ENCODE measurements around the gene FOSL1. TPM values are rescaled to one million over a fixed set of nuclear protein-coding genes. Genes with fewer than 3 reads are reported as not detected.

FOSL1 gene
- polyA plus RNA-seq, 3 donors: 2.5 to 28.2 (median 2.5) TPM

DNA sequence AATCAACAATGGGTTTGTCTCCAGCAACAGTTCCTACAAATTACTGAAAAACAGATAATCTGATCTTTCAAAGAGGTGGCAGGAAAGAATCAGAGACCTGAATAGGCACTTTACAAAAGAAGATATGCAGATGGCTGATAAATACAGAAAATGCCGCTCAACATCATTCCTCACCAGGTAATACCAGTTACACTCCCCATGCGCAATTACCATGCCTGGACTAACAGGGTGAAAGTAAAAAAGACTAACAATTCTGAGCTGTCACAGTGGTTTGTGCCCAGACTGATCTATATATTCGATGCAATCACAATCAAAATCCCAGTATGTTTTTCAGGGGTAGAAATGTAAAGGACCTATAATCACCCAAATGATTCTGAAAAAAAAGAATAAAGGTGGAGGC is 56.4 kb downstream of the FOSL1 start:
- no peak overlapping the region for H3K27ac Mint-ChIP-seq
- intact Hi-C loops (cut with micrococcal nuclease): no loop called here

GRCh38 chr11:65842144-65842543 is 58.0 kb downstream of the FOSL1 start:
- Mint-ChIP-seq H3K9me3 (peaks cover 0 to 6% (median 0%) of the 10 kb centered on the region in 7 donors), H3K27me3 (ENCODE audit: low read depth in 3 of 3) (peaks cover 0 to 3% (median 2%) of the 10 kb centered on the region in 3 donors), H3K27ac (no peak overlapping the region), H3K4me3 (no peak overlapping the region), H3K36me3 (no peaks in the 10 kb centered on the region), H3K4me1 (no peaks in the 10 kb centered on the region)
- Histone ChIP-seq H3K4me3 (replicated peaks in 1 of 3; ENCODE audit: low read depth in 2 of 3, low read length in 3 of 3) (no peak overlapping the region), H4K20me1 (ENCODE audit: insufficient read depth, low read length) (no peaks in the 10 kb centered on the region), H3K36me3 (replicated peaks in 1 of 2; ENCODE audit: control insufficient read depth in 1 of 2, insufficient read depth in 2 of 2, low read length in 2 of 2) (no peaks in the 10 kb centered on the region), H3K9me3 (replicated peaks in 1 of 2; ENCODE audit: control insufficient read depth in 1 of 2, insufficient read depth in 1 of 2, low read length in 2 of 2) (peaks cover 0 to 2% of the 10 kb centered on the region in 2 donors), H2AFZ (ENCODE audit: insufficient read depth, low read depth, low read length, poor library complexity, severe bottlenecking) (no peak overlapping the region), H3K4me2 (replicated peaks; ENCODE audit: extremely low read depth, low read length, poor library complexity, severe bottlenecking) (no peak overlapping the region), H3K9ac (ENCODE audit: insufficient read depth, low read length, poor library complexity, severe bottlenecking) (no peak overlapping the region), H3K27ac (ENCODE audit: low read depth in 1 of 2, low read length in 2 of 2) (no peak overlapping the region), H3K4me1 (ENCODE audit: control insufficient read depth in 1 of 2, insufficient read depth in 2 of 2, low read length in 2 of 2) (no peaks in the 10 kb centered on the region), H3K27me3 (ENCODE audit: control insufficient read depth in 2 of 2, insufficient read depth in 2 of 2, low read length in 2 of 2) (no peaks in the 10 kb centered on the region), H3K79me2 (ENCODE audit: insufficient read depth, low read length) (no peaks in the 10 kb centered on the region)
- DNase-seq: no peak
- TF ChIP-seq, protein P1, sequence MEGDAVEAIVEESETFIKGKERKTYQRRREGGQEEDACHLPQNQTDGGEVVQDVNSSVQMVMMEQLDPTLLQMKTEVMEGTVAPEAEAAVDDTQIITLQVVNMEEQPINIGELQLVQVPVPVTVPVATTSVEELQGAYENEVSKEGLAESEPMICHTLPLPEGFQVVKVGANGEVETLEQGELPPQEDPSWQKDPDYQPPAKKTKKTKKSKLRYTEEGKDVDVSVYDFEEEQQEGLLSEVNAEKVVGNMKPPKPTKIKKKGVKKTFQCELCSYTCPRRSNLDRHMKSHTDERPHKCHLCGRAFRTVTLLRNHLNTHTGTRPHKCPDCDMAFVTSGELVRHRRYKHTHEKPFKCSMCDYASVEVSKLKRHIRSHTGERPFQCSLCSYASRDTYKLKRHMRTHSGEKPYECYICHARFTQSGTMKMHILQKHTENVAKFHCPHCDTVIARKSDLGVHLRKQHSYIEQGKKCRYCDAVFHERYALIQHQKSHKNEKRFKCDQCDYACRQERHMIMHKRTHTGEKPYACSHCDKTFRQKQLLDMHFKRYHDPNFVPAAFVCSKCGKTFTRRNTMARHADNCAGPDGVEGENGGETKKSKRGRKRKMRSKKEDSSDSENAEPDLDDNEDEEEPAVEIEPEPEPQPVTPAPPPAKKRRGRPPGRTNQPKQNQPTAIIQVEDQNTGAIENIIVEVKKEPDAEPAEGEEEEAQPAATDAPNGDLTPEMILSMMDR (IDR thresholded peaks at IDR 0.05): no peak
- 100% methylated on average over 4 of the region's 4 CpGs for WGBS (ENCODE audit: insufficient coverage)
- intact Hi-C loops (cut with micrococcal nuclease): no loop called here

More for the DNA sequence above, 56.4 kb downstream of the FOSL1 start:
- no peak for DNase-seq
- Histone ChIP-seq H3K27me3 (ENCODE audit: control insufficient read depth in 2 of 2, insufficient read depth in 2 of 2, low read length in 2 of 2) (no peaks in the 10 kb centered on the region), H4K20me1 (ENCODE audit: insufficient read depth, low read length) (no peaks in the 10 kb centered on the region), H3K4me1 (ENCODE audit: control insufficient read depth in 1 of 2, insufficient read depth in 2 of 2, low read length in 2 of 2) (no peaks in the 10 kb centered on the region), H3K4me2 (replicated peaks; ENCODE audit: extremely low read depth, low read length, poor library complexity, severe bottlenecking) (no peak overlapping the region), H3K27ac (ENCODE audit: low read depth in 1 of 2, low read length in 2 of 2) (no peak overlapping the region), H3K9me3 (replicated peaks in 1 of 2; ENCODE audit: control insufficient read depth in 1 of 2, insufficient read depth in 1 of 2, low read length in 2 of 2) (no peaks in the 10 kb centered on the region), H3K36me3 (replicated peaks in 1 of 2; ENCODE audit: control insufficient read depth in 1 of 2, insufficient read depth in 2 of 2, low read length in 2 of 2) (no peaks in the 10 kb centered on the region), H3K9ac (ENCODE audit: insufficient read depth, low read length, poor library complexity, severe bottlenecking) (no peak overlapping the region), H2AFZ (ENCODE audit: insufficient read depth, low read depth, low read length, poor library complexity, severe bottlenecking) (no peak overlapping the region), H3K79me2 (ENCODE audit: insufficient read depth, low read length) (no peaks in the 10 kb centered on the region), H3K4me3 (replicated peaks in 1 of 3; ENCODE audit: low read depth in 2 of 3, low read length in 3 of 3) (no peak overlapping the region)
- no CpG with 5 or more reads among the region's 3 CpGs for whole genome bisulfite sequencing (ENCODE audit: insufficient coverage)
- Mint-ChIP-seq H3K9me3 (no peaks in the 10 kb centered on the region), H3K27me3 (ENCODE audit: low read depth in 3 of 3) (peaks cover 0 to 5% (median 3%) of the 10 kb centered on the region in 3 donors), H3K4me3 (no peak overlapping the region), H3K36me3 (no peaks in the 10 kb centered on the region), H3K4me1 (no peaks in the 10 kb centered on the region)
- TF ChIP-seq, protein P1 (IDR thresholded peaks at IDR 0.05): no peak

Other genes with a start within 250 kb of the FOSL1 start
- 10 to 100 TPM; 21.3 to 67.9 (median 30.9) TPM for gene RELA, start 237.5 kb downstream of the FOSL1 start, polyA plus RNA-seq
- 10 to 100 TPM; 32.5 to 48.7 (median 33.1) TPM for gene KAT5, start 188.1 kb downstream of the FOSL1 start, polyA plus RNA-seq
- 100 to 1,000 TPM in 1 of 3 donors, 10 to 100 TPM in 2; 33.3 to 131 (median 95.2) TPM for gene RNASEH2C, start 179.6 kb downstream of the FOSL1 start, polyA plus RNA-seq
- 10 to 100 TPM; 33.7 to 46.4 (median 35.1) TPM for gene AP5B1, start 119.4 kb downstream of the FOSL1 start, polyA plus RNA-seq
- under 1 TPM in 1 of 3 donors, not detected in 2; 0.08 TPM for gene OVOL1, start 113.3 kb downstream of the FOSL1 start, polyA plus RNA-seq
- gene SNX32, start 66.4 kb downstream of the FOSL1 start, polyA plus RNA-seq: under 1 TPM; 0.07 to 0.40 (median 0.12) TPM
- gene CFL1, start 42.2 kb downstream of the FOSL1 start, polyA plus RNA-seq: 1,000 to 10,000 TPM; 1,281 to 2,233 (median 1,889) TPM
- gene MUS81, start 40.0 kb downstream of the FOSL1 start, polyA plus RNA-seq: 10 to 100 TPM; 15.0 to 87.5 (median 16.4) TPM
- 10 to 100 TPM in 1 of 3 donors, under 1 TPM in 1, not detected in 1; 0.44 to 14.7 TPM for gene EFEMP2, start 27.6 kb downstream of the FOSL1 start, polyA plus RNA-seq
- gene CTSW, start 20.6 kb downstream of the FOSL1 start, polyA plus RNA-seq: 1 to 10 TPM in 1 of 3 donors, under 1 TPM in 2; 0.71 to 1.3 (median 0.78) TPM
- 100 to 1,000 TPM in 2 of 3 donors, 10 to 100 TPM in 1; 79.1 to 109 (median 101) TPM for gene FIBP, start 11.9 kb downstream of the FOSL1 start, polyA plus RNA-seq
- gene CCDC85B, start 9.7 kb downstream of the FOSL1 start, polyA plus RNA-seq: 10 to 100 TPM; 20.8 to 35.2 (median 24.4) TPM
- 10 to 100 TPM; 21.8 to 31.5 (median 22.8) TPM for gene C11orf68, start 18.7 kb upstream of the FOSL1 start, polyA plus RNA-seq
- 10 to 100 TPM; 68.3 to 97.2 (median 72.1) TPM for gene DRAP1, start 19.0 kb upstream of the FOSL1 start, polyA plus RNA-seq
- gene TSGA10IP, start 45.1 kb upstream of the FOSL1 start, polyA plus RNA-seq: under 1 TPM in 2 of 3 donors, not detected in 1; 0.67 to 0.71 TPM
- 10 to 100 TPM in 2 of 3 donors, 1 to 10 TPM in 1; 8.9 to 52.8 (median 16.1) TPM for gene SART1, start 61.3 kb upstream of the FOSL1 start, polyA plus RNA-seq
- 10 to 100 TPM; 16.4 to 23.1 (median 18.2) TPM for gene EIF1AD, start 101.8 kb upstream of the FOSL1 start, polyA plus RNA-seq
- gene BANF1, start 102.1 kb upstream of the FOSL1 start, polyA plus RNA-seq: 100 to 1,000 TPM in 2 of 3 donors, 10 to 100 TPM in 1; 79.9 to 175 (median 142) TPM
- under 1 TPM in 1 of 3 donors, not detected in 2; 0.41 TPM for gene CST6, start 111.6 kb upstream of the FOSL1 start, polyA plus RNA-seq
- gene CATSPER1, start 126.1 kb upstream of the FOSL1 start, polyA plus RNA-seq: 10 to 100 TPM; 15.4 to 24.1 (median 22.0) TPM
- not detected for gene GAL3ST3, start 148.8 kb upstream of the FOSL1 start, polyA plus RNA-seq
- 100 to 1,000 TPM in 1 of 3 donors, 10 to 100 TPM in 2; 32.1 to 107 (median 52.6) TPM for gene SF3B2, start 152.0 kb upstream of the FOSL1 start, polyA plus RNA-seq
- 10 to 100 TPM in 2 of 3 donors, 1 to 10 TPM in 1; 8.1 to 36.8 (median 12.4) TPM for gene PACS1, start 169.9 kb upstream of the FOSL1 start, polyA plus RNA-seq